ENCODE data around the gene ZC3H18.

ZC3H18 gene

DNA sequence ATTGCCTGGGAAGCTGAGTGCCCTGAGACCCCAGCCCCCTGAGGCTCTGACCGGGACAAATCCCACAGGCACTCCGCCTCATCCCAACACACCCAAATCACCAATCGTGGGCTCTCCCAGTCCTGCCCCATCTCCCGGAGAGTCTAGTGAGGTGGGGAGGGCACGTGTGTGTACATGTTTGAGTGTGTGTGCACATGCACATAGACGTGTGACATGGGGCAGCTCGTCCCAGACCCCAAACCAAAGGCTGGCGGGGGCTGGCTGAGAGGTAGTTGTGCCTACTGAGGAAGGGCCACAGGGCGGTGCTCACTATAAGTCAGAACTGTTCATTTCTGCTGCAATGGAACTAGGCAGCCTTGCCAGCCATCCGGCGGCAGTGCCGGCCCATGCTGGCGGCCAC is 107.5 kb downstream of the ZC3H18 start:
- Histone ChIP-seq H3K4me1 (ENCODE audit: control insufficient read depth, insufficient read depth, low read length, poor library complexity, severe bottlenecking) (peaks cover 20% of the 10 kb centered on the region), H3K4me3 (ENCODE audit: insufficient read depth, low read depth, low read length, poor library complexity, severe bottlenecking) (no peak overlapping the region), H3K9me3 (ENCODE audit: control insufficient read depth, low read length) (no peaks in the 10 kb centered on the region), H3K27ac (ENCODE audit: insufficient read depth, low read length, poor library complexity, severe bottlenecking) (no peak overlapping the region), H3K27me3 (replicated peaks; ENCODE audit: control insufficient read depth, insufficient read depth, low read length, poor library complexity, severe bottlenecking) (no peaks in the 10 kb centered on the region), H3K36me3 (ENCODE audit: control insufficient read depth, insufficient read depth, low read length) (peaks cover 39% of the 10 kb centered on the region)
- no peak for DNase-seq

DNA sequence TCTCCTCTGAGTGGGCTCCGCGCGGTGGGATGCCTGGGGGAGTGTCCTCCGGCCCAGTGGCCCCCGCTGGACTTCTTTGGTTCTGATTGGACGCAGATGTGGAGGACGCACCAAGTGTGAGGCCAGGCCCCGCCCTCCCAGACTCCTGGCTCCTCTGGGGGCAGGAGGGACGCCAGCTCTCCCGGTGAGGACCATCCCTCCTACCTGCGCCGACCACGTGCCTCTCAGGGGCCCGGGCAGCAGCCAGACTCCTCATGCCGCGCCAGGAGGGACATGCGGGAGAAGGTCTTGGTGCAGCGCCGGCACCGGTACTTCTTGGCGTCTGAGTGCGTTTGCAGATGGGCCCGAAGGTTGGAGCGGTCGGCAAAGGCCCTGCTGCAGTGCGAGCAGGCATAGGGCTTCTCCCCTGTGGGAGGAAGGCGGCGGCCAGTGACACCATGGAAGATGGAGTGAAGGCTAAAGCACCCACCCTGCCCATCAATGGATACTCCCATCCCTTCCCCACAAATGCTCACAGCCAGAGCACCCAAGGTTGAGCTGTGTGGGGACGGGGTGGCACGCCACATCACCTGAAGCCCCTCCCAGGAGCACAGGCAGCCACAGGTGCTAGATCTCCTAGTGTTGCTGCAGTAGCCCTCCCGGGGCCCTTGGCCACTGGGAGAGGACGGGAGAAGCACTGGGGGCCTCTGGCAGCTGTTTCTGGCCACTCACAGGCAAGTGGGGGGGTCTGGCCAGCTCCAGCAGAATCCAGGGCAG is 108.2 kb downstream of the ZC3H18 start:
- Histone ChIP-seq H3K27me3 (replicated peaks; ENCODE audit: control insufficient read depth, insufficient read depth, low read length, poor library complexity, severe bottlenecking) (no peaks in the 10 kb centered on the region), H3K36me3 (ENCODE audit: control insufficient read depth, insufficient read depth, low read length) (peaks cover 39% of the 10 kb centered on the region), H3K27ac (ENCODE audit: insufficient read depth, low read length, poor library complexity, severe bottlenecking) (no peak overlapping the region)

DNA sequence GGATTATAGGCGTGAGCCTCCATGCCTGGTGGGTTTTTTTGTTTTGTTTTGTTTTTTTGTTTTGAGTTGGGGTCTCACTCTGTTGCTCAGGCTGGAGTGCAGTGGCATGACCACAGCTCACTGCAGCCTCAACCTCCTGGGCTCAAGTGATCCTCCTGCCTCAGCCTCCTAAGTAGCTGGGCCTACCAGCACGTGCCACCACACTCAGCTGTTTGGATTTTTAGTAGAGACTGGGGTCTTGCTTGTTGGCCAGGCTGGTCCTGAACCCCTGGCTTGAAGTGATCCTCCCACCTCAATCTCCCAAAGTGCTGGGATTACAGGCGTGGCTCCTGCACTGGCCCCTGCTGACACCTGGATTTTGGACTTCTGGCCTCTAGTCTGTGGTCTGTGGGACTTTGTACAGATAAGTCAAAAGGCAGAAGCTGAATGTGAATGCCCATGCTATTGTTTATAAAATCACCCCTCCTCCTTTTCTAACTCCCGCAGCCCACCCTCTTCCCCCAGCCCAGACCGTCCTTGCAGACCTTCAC is 110.4 kb downstream of the ZC3H18 start:
- Histone ChIP-seq H3K36me3 (ENCODE audit: control insufficient read depth, insufficient read depth, low read length) (peaks cover 43% of the 10 kb centered on the region), H3K4me1 (ENCODE audit: control insufficient read depth, insufficient read depth, low read length, poor library complexity, severe bottlenecking) (peaks cover 34% of the 10 kb centered on the region), H3K4me3 (ENCODE audit: insufficient read depth, low read depth, low read length, poor library complexity, severe bottlenecking) (no peak overlapping the region), H3K9me3 (ENCODE audit: control insufficient read depth, low read length) (no peaks in the 10 kb centered on the region), H3K27ac (ENCODE audit: insufficient read depth, low read length, poor library complexity, severe bottlenecking) (no peak overlapping the region), H3K27me3 (replicated peaks; ENCODE audit: control insufficient read depth, insufficient read depth, low read length, poor library complexity, severe bottlenecking) (no peaks in the 10 kb centered on the region)
- DNase-seq = no peak

More for the DNA sequence above, 108.2 kb downstream of the ZC3H18 start:
- DNase-seq = no peak
- Histone ChIP-seq H3K4me1 (ENCODE audit: control insufficient read depth, insufficient read depth, low read length, poor library complexity, severe bottlenecking) (peaks cover 20% of the 10 kb centered on the region), H3K9me3 (ENCODE audit: control insufficient read depth, low read length) (no peaks in the 10 kb centered on the region), H3K4me3 (ENCODE audit: insufficient read depth, low read depth, low read length, poor library complexity, severe bottlenecking) (no peak overlapping the region)

DNA sequence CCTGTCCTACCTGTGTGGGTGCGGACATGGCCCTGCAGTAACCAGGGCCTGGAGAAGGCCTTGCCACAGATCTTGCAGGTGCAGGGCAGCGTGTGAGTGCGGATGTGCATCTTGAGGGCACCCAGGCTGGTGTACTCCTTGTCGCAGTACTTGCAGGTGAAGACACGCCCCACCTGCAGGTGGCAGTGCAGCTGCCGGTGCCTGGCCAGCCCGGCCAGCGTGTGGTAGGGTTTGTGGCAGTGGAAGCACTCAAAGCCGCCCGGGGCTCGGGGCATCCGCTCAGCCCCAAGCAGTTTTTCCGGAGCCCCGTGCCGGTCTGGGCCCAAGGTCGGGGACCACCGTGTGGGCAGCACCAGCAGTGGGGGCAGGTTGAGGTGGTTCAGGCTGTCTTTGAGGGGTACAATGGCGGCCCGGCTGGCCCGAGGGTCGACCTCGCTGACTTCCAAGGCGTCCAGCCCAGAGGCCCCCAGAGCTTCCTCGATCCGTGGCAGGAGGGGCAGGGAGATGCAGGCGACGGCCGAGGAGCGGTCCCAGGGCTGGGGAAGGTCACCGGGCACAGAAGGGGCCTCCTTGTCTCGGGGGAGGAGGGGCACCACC is 111.0 kb downstream of the ZC3H18 start:
- Histone ChIP-seq H3K4me3 (ENCODE audit: insufficient read depth, low read depth, low read length, poor library complexity, severe bottlenecking) (peak overlapping the region; percentile 18), H3K27me3 (replicated peaks; ENCODE audit: control insufficient read depth, insufficient read depth, low read length, poor library complexity, severe bottlenecking) (no peaks in the 10 kb centered on the region)
- no peak for DNase-seq

More for the DNA sequence above, 111.0 kb downstream of the ZC3H18 start:
- H3K27ac ChIP-seq (ENCODE audit: insufficient read depth, low read length, poor library complexity, severe bottlenecking) = peak overlapping the region; percentile 45
- peaks cover 43% of the 10 kb centered on the region for H3K36me3 ChIP-seq (ENCODE audit: control insufficient read depth, insufficient read depth, low read length)
- no peaks in the 10 kb centered on the region for H3K9me3 ChIP-seq (ENCODE audit: control insufficient read depth, low read length)
- peaks cover 36% of the 10 kb centered on the region for H3K4me1 ChIP-seq (ENCODE audit: control insufficient read depth, insufficient read depth, low read length, poor library complexity, severe bottlenecking)

Measured in effector memory CD4-positive, alpha-beta T cell (primary cell).